NCI-H1417 treated with DMSO at 0.1 percent for 48 hours (cell line): ENCODE measurements around the gene MAN1C1.
"Not testable (repeated sequence)": the region's sequence is repeated elsewhere in the genome, so short reads cannot be mapped to it uniquely, and the experiment has no call there.

Experiments used
- DNase-seq: peaks from one replicate; lab custom pipeline; 2025; lab: John Stamatoyannopoulos, UW

MAN1C1 gene

DNA sequence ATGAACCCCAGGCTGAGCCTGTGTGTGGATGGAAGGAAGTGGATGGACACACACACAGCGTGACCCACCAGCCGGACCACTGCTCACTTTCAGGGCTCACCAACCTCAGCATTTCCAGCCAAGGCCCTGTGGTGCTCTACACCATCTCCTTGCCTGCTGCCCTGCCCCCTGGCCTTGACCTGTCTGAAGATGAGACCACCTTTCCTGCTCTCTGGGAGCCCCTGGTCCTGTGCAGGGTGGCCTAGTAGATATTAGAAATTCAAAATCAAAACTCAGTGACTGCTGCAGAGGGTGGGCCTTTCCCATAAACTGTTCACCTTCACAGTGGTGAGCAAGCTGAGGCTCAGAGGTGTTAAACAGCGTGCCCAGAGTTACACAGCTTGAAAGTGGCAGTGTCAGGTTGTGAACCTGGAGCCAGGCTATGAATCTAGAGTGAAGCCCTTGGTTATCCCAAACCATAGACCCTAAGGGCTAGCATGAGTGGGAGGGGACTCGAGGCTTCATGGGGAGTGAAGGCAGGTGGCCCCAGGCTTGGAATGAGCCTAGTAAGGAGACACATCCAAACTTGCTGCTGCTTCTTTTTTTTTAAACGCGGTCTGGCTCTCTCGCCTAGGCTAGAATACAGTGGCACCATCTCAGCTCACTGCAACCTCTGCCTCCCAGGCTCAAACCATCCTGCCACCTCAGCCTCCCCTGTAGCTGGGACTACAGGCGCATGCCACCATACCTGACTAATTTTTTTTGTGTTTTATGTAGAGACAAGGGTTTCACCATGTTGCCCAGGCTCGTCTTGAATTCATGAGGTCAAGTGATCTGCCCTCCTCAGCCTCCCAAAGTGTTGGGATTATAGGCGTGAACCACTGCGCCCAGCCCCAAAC, 41.5 kb downstream of the MAN1C1 start:
- DNase-seq, result no peak

GRCh38 chr1:25658791-25659431, 42.3 kb downstream of the MAN1C1 start:
- DNase-seq, result no peak

DNA sequence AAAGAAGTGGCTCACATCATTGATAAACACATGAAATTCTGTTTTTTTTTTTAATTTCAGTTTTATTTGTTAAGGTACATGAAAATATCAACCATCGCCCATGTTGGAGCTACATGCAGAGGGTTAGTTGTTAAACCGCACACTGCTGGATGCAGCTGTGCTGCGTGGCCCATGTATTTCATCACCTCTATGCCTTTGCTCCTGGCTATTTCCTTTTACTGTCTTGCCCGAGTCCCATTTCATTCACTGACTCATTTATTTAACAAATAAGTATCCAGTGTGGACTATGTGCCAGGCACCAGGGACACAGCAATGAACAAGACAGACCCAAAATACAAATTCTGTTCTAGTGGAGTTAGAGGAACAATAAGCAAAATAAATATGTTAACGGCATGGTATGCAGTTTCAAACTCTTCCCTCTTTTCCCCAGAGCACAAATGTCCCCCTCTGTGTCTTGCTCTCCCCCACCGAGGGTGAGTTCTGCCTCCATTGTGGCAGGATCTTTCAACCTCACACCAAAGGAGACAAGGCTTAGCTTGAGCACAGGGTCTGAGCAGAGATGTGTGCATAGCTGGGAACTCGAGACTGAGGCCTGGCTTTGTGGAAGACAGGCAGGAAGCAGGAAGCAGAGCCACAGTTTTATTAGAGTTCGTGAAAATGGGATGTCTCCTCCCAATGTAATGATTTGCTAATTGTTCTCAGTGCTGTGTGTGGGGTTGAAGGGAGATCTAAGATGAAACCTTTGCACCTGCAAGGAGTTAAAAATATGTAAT, 44.6 kb downstream of the MAN1C1 start:
- DNase-seq, result no peak

DNA sequence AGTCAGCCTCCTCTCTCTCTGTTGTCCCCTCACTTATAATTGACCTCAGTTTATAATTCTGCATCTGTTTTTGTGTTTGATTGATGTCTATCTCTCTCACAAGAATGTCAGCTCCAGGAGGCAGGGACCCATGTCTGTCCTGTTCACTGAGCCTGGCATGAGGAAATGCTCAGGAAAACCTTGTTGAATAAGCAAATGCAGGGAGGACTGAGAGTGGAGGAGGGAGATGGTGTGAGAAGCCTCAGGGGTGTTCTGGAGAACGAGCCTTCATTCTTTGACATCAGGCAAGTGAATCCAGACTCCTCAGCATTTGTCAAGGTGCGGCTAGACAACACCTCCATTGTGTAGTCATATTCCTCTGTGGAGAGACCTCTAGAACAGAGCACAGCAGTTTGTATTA, 45.5 kb downstream of the MAN1C1 start:
- DNase-seq, result no peak

DNA sequence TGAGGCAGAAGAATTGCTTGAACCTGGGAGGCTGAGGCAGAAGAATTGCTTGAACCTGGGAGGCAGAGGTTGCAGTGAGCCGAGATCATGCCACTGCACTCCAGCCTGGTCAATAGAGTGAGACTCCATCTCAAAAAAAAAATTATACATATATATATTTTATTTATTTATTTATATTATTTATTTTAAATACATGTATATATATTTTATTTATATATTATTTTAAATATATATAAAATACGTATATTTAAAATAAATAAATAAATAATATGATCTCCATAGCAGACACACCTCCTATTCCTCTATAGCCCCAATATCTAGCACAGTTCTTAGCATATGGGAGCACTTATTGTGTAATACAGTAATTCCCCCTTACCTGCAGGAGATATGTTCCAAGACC, 46.4 kb downstream of the MAN1C1 start:
- not testable (repeated sequence) for DNase-seq

- DNase-seq, result peak; percentile 35
Observed at GRCh38 chr1:25664357-25665199, 48.0 kb downstream of the MAN1C1 start.

DNA sequence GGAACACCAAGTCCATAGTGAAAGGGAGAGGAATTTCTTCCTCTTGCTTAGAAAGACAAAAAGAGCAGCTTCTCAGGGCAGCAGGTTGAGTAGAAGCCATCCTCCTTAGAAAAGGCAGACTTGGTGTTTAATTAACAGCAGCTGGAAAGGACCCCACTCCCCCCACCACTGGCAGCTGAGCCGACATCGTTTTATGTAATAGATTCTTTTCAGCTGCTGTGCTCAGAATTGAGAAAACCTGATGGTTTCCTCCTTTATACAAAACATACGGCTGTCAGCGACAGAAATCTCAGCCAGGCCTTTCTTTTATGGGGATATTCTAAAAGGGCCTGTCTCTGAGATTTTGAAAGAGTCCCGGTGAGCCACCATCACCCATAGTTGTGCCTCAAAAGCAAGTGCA, 49.9 kb downstream of the MAN1C1 start:
- DNase-seq, result no peak

GRCh38 chr1:25668931-25669573, 52.5 kb downstream of the MAN1C1 start:
- DNase-seq, result no peak

DNA sequence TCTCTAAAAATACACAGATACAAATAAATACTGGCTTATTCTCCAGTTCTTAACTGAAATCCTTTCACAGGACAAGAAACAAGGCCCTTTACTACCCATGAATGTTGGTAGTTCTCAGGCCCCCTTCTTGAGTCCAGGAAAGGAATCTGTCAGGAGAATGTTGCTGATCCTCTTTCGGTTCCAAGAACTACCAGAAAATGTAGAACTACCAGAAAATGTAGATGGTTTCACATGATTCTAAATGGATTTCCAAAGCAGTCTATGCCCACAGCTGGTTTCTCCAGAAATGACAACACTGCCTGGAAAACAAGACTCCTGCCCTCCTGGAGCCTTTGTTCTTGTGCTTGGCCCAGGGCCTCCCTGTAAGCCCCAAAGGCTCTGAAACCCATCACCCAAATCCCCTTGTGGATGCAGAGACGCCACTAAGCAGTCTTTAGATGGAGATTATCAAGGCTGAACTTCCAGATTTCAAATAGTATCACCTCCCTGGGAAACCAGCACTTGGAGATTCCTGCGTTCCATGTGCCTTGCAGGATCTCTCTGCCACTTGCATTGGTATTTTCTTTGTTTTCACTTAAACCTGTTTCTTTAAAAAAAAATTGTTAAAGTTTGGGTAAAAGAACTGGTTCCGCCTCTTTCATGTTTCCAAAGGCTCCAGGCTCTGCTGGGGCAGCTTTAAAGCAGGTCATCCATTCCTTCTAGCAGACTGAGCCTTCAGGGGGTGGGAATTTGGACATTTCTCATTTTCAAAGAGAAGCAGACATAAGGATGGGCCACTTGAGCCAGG, 53.4 kb downstream of the MAN1C1 start:
- DNase-seq, result no peak

DNA sequence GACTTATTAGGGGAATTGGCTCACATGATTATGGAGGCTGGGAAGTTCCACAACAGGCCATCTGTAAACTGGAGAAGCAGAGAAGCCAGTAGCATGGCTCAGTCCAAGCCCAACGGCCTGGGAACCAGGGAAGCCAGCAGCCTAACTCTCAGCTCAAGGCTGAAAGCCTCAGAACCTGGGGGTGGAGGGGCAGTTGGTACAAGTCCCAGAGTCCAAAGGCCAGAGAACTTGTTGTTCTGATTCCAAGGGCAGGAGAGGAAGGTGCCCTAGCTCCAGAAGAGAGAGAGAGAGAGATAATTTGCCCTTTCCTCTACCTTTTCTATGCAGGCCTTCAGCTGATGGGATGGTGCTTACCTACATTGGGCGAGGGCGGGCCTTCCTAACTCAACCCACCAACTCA, 55.3 kb downstream of the MAN1C1 start:
- DNase-seq, result no peak

DNA sequence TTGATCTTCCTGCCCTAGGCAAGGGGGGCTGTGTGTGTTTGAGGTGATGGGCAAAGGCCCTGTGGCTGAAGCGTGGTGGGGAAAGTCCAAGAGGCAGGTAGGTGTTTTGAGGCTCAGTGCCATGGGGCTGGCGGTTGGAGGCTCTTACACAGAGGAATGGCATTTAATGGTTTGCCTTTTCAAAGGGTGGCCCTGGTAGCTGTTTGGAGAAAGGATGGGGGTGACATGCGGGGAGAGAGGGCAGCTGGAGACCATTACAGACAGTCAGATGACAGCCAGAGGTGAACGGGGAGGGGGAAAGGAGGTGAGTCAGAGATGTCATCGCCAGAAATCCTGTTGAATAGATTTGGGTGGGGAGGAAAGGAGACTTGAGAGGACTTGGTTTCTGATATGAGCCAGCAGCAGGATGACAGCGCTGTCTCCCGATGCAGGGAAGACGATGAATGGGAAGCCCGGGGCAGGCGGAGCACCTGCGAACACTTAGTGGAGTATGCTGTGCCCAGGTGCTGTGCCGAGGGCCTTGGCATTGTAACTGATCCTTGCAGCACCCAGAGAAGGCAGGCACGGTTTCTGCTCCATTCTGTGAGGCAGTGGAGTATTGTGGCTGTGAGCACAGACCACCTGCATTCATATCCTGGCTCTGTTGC, 56.3 kb downstream of the MAN1C1 start:
- no peak for DNase-seq

- DNase-seq, result no peak
Observed at GRCh38 chr1:25673456-25673855, 56.9 kb downstream of the MAN1C1 start.

GRCh38 chr1:25673962-25674806, 57.6 kb downstream of the MAN1C1 start:
- no peak for DNase-seq

- DNase-seq, result no peak
Observed at GRCh38 chr1:25674807-25675084, 58.2 kb downstream of the MAN1C1 start.

DNA sequence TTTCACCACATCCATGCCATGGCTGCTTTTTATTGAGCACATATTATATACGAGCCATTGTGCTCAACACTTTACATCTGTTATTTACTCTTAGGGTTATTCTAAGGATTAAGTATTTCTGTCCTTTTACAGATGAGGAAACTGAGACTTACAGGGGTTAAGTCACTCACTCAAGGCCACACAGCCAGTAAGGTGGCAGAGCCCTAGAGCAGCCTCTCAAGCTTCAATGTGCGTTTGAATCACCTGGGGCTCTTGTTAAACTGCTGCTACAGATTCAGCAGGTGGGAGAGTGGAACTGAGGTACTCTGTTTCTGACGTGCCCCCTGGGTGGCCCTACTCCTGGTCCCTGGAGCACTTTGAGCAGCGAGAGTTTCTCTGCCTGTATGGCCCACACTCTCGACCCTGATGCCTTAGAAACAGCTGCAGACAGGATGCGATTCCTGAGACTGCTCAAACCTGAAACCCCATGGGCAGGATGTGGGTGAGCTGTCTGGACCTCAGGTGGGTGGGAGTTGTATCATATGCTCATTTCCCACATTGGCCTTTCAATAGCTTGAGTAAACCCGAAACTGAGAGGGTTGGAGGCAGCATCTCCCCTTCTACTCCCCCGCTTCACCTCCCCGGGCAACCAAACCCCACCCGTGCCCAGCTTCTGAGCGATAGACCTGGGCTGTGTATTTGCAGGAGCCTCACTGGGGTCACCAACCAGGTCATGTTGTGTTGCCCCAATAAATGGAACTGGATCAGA, 59.3 kb downstream of the MAN1C1 start:
- DNase-seq, result no peak

- no peak for DNase-seq
Observed at GRCh38 chr1:25676488-25676887, 59.9 kb downstream of the MAN1C1 start.

GRCh38 chr1:25677193-25677773, 60.7 kb downstream of the MAN1C1 start:
- no peak for DNase-seq

DNA sequence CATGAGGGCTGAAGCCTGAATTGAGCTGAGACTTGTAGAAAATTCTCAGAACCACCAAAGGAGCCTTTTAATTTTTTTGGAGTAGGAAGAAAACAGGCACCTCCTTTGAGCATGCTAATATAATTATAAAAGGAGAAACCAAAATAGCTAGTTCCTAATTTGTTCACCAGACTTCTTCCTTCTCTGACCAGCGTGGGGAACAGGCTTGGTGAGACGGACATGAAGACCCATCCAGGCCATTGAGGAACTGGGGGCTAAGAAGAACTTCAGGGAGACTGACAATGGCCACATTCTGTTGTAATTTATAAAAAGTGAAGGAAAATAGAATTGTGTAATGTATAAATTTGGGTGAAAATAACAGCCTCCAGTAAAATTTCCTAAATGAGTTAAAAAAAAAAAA, 62.6 kb downstream of the MAN1C1 start:
- no peak for DNase-seq
